Measurements from ENCODE around the gene EIF4E3. TPM values are rescaled to one million over a fixed set of nuclear protein-coding genes. Genes with fewer than 3 reads are reported as not detected.

The EIF4E3 gene
- total and polyA plus RNA-seq, 2 donors (not counting 1 experiment from before 2014, with no cell fraction given) = 1.00 to 5.0 TPM

GRCh38 chr3:71662568-71662967 is 62.6 kb downstream of the EIF4E3 start:
- Mint-ChIP-seq H3K27me3 (peaks cover 17% of the 10 kb centered on the region), H3K9me3 (ENCODE audit: insufficient read depth) (peaks cover 5% of the 10 kb centered on the region), H3K4me1 (no peaks in the 10 kb centered on the region), H3K4me3 (no peak overlapping the region), H3K27ac (no peak overlapping the region)
- Histone ChIP-seq H3K4me3 (ENCODE audit: control extremely low read depth in 1 of 5, extremely low read depth in 1 of 5, insufficient read depth in 1 of 5, low read depth in 2 of 5, low read length in 4 of 5) (no peak overlapping the region), H3K36me3 (replicated peaks in 1 of 2; ENCODE audit: control extremely low read depth in 1 of 2, control insufficient read depth in 1 of 2, extremely low read depth in 1 of 2, insufficient read depth in 2 of 2, low read length in 1 of 2) (no peaks in the 10 kb centered on the region), H4K20me1 (ENCODE audit: control insufficient read depth, insufficient read depth, low read length, poor library complexity, severe bottlenecking) (no peaks in the 10 kb centered on the region), H3K4me1 (ENCODE audit: control insufficient read depth in 2 of 2, insufficient read depth in 2 of 2, low read length in 2 of 2) (no peaks in the 10 kb centered on the region), H3K27ac (ENCODE audit: low read length in 2 of 2) (no peak overlapping the region), H2AFZ (ENCODE audit: insufficient read depth, low read depth, low read length, poor library complexity, severe bottlenecking) (no peak overlapping the region), H3K9ac (ENCODE audit: low read length) (no peak overlapping the region), H3K27me3 (replicated peaks in 1 of 4; ENCODE audit: control extremely low read depth in 1 of 4, control insufficient read depth in 3 of 4, insufficient read depth in 4 of 4, low read length in 3 of 4) (peaks cover 0 to 2% (median 0%) of the 10 kb centered on the region in 4 experiments), H3K79me2 (ENCODE audit: control insufficient read depth, insufficient read depth, low read length) (no peaks in the 10 kb centered on the region), H3K9me3 (ENCODE audit: control extremely low read depth in 1 of 3, control insufficient read depth in 2 of 3, insufficient read depth in 1 of 3, low read length in 2 of 3) (no peaks in the 10 kb centered on the region), H3K4me2 (replicated peaks; ENCODE audit: low read depth, low read length, poor library complexity, severe bottlenecking) (no peak overlapping the region)
- intact Hi-C loops (cut with micrococcal nuclease) = no loop called here
- CTCF ChIA-PET = interaction anchor here (0.7 to 1.1 kb wide), 2 partner anchors 1112 to 1424 kb away, joined by 3 read pairs; no protein-coding TSS in a partner anchor
- no peak for DNase-seq
- 67% methylated on average over 1 of the region's 3 CpGs for WGBS (ENCODE audit: insufficient coverage)
- no peak for TF ChIP-seq EZH2 (IDR thresholded peaks at IDR 0.05; ENCODE audit: borderline replicate concordance, insufficient read depth, low read depth, low read length, poor library complexity, severe bottlenecking)
- POLR2A ChIA-PET = no interaction called here
- ATAC-seq (ENCODE audit: low read depth) = no peak

- Histone ChIP-seq H3K4me1 (ENCODE audit: control insufficient read depth in 2 of 2, insufficient read depth in 2 of 2, low read length in 2 of 2) (no peaks in the 10 kb centered on the region), H3K9ac (ENCODE audit: low read length) (no peak overlapping the region), H3K4me2 (replicated peaks; ENCODE audit: low read depth, low read length, poor library complexity, severe bottlenecking) (no peak overlapping the region), H3K9me3 (ENCODE audit: control extremely low read depth in 1 of 3, control insufficient read depth in 2 of 3, insufficient read depth in 1 of 3, low read length in 2 of 3) (no peaks in the 10 kb centered on the region), H3K27ac (ENCODE audit: low read length in 2 of 2) (no peak overlapping the region), H3K4me3 (ENCODE audit: control extremely low read depth in 1 of 5, extremely low read depth in 1 of 5, insufficient read depth in 1 of 5, low read depth in 2 of 5, low read length in 4 of 5) (no peak overlapping the region), H3K36me3 (replicated peaks in 1 of 2; ENCODE audit: control extremely low read depth in 1 of 2, control insufficient read depth in 1 of 2, extremely low read depth in 1 of 2, insufficient read depth in 2 of 2, low read length in 1 of 2) (no peaks in the 10 kb centered on the region), H3K79me2 (ENCODE audit: control insufficient read depth, insufficient read depth, low read length) (no peaks in the 10 kb centered on the region), H4K20me1 (ENCODE audit: control insufficient read depth, insufficient read depth, low read length, poor library complexity, severe bottlenecking) (no peaks in the 10 kb centered on the region), H2AFZ (ENCODE audit: insufficient read depth, low read depth, low read length, poor library complexity, severe bottlenecking) (no peak overlapping the region), H3K27me3 (replicated peaks in 1 of 4; ENCODE audit: control extremely low read depth in 1 of 4, control insufficient read depth in 3 of 4, insufficient read depth in 4 of 4, low read length in 3 of 4) (peaks cover 0 to 2% (median 0%) of the 10 kb centered on the region in 4 experiments)
- no peak overlapping the region for H3K27ac Mint-ChIP-seq
- H3K4me1 Mint-ChIP-seq = no peaks in the 10 kb centered on the region
- POLR2A ChIA-PET = no interaction called here
- peaks cover 17% of the 10 kb centered on the region for H3K27me3 Mint-ChIP-seq
- DNase-seq = no peak
- TF ChIP-seq CTCF (IDR thresholded peaks at IDR 0.05) (no peak), EZH2 (IDR thresholded peaks at IDR 0.05; ENCODE audit: borderline replicate concordance, insufficient read depth, low read depth, low read length, poor library complexity, severe bottlenecking) (no peak)
- no peak overlapping the region for H3K4me3 Mint-ChIP-seq
- intact Hi-C loops (cut with micrococcal nuclease) = no loop called here
- ATAC-seq (ENCODE audit: low read depth) = no peak
- CTCF ChIA-PET = interaction anchor here (0.7 kb wide), 1 partner anchor 1425 kb away, joined by 3 read pairs; no protein-coding TSS in a partner anchor
- H3K9me3 Mint-ChIP-seq (ENCODE audit: insufficient read depth) = peaks cover 5% of the 10 kb centered on the region
- 100% methylated on average over 1 of the region's 3 CpGs for WGBS (ENCODE audit: insufficient coverage)
Observed at GRCh38 chr3:71662056-71662455, 63.1 kb downstream of the EIF4E3 start.

All from B cell (primary cell).